Measurements from ENCODE around the gene IL17RC. TPM values are rescaled to one million over a fixed set of nuclear protein-coding genes. Genes with fewer than 3 reads are reported as not detected.

The IL17RC gene
- total and polyA plus RNA-seq, 2 donors (not counting 1 experiment from before 2014, with no cell fraction given) = 17.1 to 17.5 TPM

- H3K27ac ChIP-seq (ENCODE audit: insufficient read depth, low read length) = no peak overlapping the region
- H3K9ac ChIP-seq (ENCODE audit: insufficient read depth, low read length) = no peak overlapping the region
- no peak overlapping the region for H3K4me3 ChIP-seq (replicated peaks in 1 of 4; ENCODE audit: control extremely low read depth in 1 of 4, insufficient read depth in 1 of 4, low read depth in 3 of 4, low read length in 4 of 4)
- TF ChIP-seq, protein P1, sequence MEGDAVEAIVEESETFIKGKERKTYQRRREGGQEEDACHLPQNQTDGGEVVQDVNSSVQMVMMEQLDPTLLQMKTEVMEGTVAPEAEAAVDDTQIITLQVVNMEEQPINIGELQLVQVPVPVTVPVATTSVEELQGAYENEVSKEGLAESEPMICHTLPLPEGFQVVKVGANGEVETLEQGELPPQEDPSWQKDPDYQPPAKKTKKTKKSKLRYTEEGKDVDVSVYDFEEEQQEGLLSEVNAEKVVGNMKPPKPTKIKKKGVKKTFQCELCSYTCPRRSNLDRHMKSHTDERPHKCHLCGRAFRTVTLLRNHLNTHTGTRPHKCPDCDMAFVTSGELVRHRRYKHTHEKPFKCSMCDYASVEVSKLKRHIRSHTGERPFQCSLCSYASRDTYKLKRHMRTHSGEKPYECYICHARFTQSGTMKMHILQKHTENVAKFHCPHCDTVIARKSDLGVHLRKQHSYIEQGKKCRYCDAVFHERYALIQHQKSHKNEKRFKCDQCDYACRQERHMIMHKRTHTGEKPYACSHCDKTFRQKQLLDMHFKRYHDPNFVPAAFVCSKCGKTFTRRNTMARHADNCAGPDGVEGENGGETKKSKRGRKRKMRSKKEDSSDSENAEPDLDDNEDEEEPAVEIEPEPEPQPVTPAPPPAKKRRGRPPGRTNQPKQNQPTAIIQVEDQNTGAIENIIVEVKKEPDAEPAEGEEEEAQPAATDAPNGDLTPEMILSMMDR (conservative IDR thresholded peaks at IDR 0.05 in 1 of 2, IDR thresholded peaks at IDR 0.05 in 1 of 2; ENCODE audit: low read depth in 1 of 2, low read length in 2 of 2) = no peak
- TF ChIP-seq EZH2 (IDR thresholded peaks at IDR 0.05; ENCODE audit: low read length, missing control alignments) = no peak
- H3K9me3 ChIP-seq (ENCODE audit: control insufficient read depth, insufficient read depth, low read depth, low read length) = no peaks in the 10 kb centered on the region
- peaks cover 2% of the 10 kb centered on the region for H3K36me3 ChIP-seq (ENCODE audit: control insufficient read depth, insufficient read depth, low read length)
- H3K79me2 ChIP-seq (ENCODE audit: control insufficient read depth, insufficient read depth, low read length) = peaks cover 25% of the 10 kb centered on the region
- H3K4me1 ChIP-seq (ENCODE audit: control insufficient read depth, extremely low read depth, insufficient read depth, low read length) = peaks cover 6% of the 10 kb centered on the region
- H2AFZ ChIP-seq (ENCODE audit: low read length) = no peak overlapping the region
- no peak for DNase-seq (ENCODE audit: low read depth in 2 of 2)
- H4K20me1 ChIP-seq (ENCODE audit: control insufficient read depth, extremely low read depth, insufficient read depth, low read length) = no peaks in the 10 kb centered on the region
- no peak overlapping the region for H3K4me2 ChIP-seq (ENCODE audit: extremely low read depth, insufficient read depth, low read length)
- H3K27me3 ChIP-seq (ENCODE audit: control insufficient read depth, insufficient read depth, low read length) = no peaks in the 10 kb centered on the region
These were observed 27.5 kb upstream of the IL17RC start for GRCh38 chr3:9889405-9889804.

DNA sequence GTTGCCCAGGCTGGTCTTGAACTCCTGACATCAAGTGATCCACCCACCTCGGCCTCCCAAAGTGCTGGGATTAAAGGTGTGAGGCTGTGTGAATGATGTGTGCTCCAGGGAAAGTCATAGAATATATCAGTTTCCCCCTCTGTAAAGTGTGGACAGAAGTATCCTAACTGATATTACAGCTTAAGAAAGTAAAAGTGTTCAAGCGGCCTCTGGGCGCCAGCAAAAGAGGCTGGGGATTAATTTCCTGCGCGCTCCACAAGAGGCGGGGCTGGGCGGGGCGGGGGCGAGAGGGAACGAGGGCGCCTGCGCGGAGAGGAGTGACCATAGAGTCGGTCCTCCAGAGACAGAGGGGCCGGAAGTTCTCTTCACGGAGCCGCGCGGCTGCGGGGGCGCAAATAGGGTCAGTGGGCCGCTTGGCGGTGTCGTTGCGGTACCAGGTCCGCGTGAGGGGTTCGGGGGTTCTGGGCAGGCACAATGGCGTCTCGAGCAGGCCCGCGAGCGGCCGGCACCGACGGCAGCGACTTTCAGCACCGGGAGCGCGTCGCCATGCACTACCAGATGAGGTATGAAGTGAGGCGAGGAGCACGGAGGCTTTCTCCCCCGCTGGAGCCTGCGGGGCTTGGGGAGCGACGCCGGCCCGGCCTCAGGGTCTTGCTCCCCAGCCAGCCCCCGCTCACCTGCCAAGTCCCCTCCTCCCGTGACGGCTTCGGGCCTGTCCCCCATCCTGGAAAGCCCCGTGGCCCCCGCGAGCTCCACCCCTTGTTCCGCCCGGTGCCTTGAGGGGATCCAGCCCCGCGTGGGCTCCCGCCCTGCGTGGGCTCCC is 26.4 kb upstream of the IL17RC start, which contains the start of gene JAGN1:
JAGN1 (plus strand) TSS at position 362 of the 823 bp plus-strand sequence; CDS start at position 475, 113 bp downstream.
- Histone ChIP-seq H3K27ac (ENCODE audit: insufficient read depth, low read length) (peak within 1 kb of the TSS; percentile 93), H3K4me3 (replicated peaks in 1 of 4; ENCODE audit: control extremely low read depth in 1 of 4, insufficient read depth in 1 of 4, low read depth in 3 of 4, low read length in 4 of 4) (peak within 1 kb of the TSS; percentile 94 to 96 (median 96)), H4K20me1 (ENCODE audit: control insufficient read depth, extremely low read depth, insufficient read depth, low read length) (no peaks in the 10 kb centered on the region), H3K9me3 (ENCODE audit: control insufficient read depth, insufficient read depth, low read depth, low read length) (no peaks in the 10 kb centered on the region), H2AFZ (ENCODE audit: low read length) (peak within 1 kb of the TSS; percentile 89), H3K36me3 (ENCODE audit: control insufficient read depth, insufficient read depth, low read length) (peaks cover 2% of the 10 kb centered on the region), H3K27me3 (ENCODE audit: control insufficient read depth, insufficient read depth, low read length) (no peaks in the 10 kb centered on the region), H3K4me1 (ENCODE audit: control insufficient read depth, extremely low read depth, insufficient read depth, low read length) (peaks cover 3% of the 10 kb centered on the region), H3K4me2 (ENCODE audit: extremely low read depth, insufficient read depth, low read length) (peak within 1 kb of the TSS; percentile 73), H3K79me2 (ENCODE audit: control insufficient read depth, insufficient read depth, low read length) (peaks cover 25% of the 10 kb centered on the region), H3K9ac (ENCODE audit: insufficient read depth, low read length) (peak within 1 kb of the TSS; percentile 97)
- TF ChIP-seq EZH2 (IDR thresholded peaks at IDR 0.05; ENCODE audit: low read length, missing control alignments) = no peak
- TF ChIP-seq, protein P1 (conservative IDR thresholded peaks at IDR 0.05 in 1 of 2, IDR thresholded peaks at IDR 0.05 in 1 of 2; ENCODE audit: low read depth in 1 of 2, low read length in 2 of 2) = no peak
- DNase-seq (ENCODE audit: low read depth in 2 of 2) = peak; percentile 84 to 90

- peaks cover 3% of the 10 kb centered on the region for H3K4me1 ChIP-seq (ENCODE audit: control insufficient read depth, extremely low read depth, insufficient read depth, low read length)
- no peak for TF ChIP-seq EZH2 (IDR thresholded peaks at IDR 0.05; ENCODE audit: low read length, missing control alignments)
- TF ChIP-seq, protein P1 (conservative IDR thresholded peaks at IDR 0.05 in 1 of 2, IDR thresholded peaks at IDR 0.05 in 1 of 2; ENCODE audit: low read depth in 1 of 2, low read length in 2 of 2) = no peak
- H3K27ac ChIP-seq (ENCODE audit: insufficient read depth, low read length) = peak overlapping the region; percentile 93
- no peaks in the 10 kb centered on the region for H3K27me3 ChIP-seq (ENCODE audit: control insufficient read depth, insufficient read depth, low read length)
- H3K36me3 ChIP-seq (ENCODE audit: control insufficient read depth, insufficient read depth, low read length) = peaks cover 2% of the 10 kb centered on the region
- no peak overlapping the region for H2AFZ ChIP-seq (ENCODE audit: low read length)
- peak overlapping the region; percentile 94 to 96 (median 96) for H3K4me3 ChIP-seq (replicated peaks in 1 of 4; ENCODE audit: control extremely low read depth in 1 of 4, insufficient read depth in 1 of 4, low read depth in 3 of 4, low read length in 4 of 4)
- H3K79me2 ChIP-seq (ENCODE audit: control insufficient read depth, insufficient read depth, low read length) = peaks cover 25% of the 10 kb centered on the region
- peak overlapping the region; percentile 97 for H3K9ac ChIP-seq (ENCODE audit: insufficient read depth, low read length)
- H4K20me1 ChIP-seq (ENCODE audit: control insufficient read depth, extremely low read depth, insufficient read depth, low read length) = no peaks in the 10 kb centered on the region
- no peak for DNase-seq (ENCODE audit: low read depth in 2 of 2)
- no peaks in the 10 kb centered on the region for H3K9me3 ChIP-seq (ENCODE audit: control insufficient read depth, insufficient read depth, low read depth, low read length)
- peak overlapping the region; percentile 73 for H3K4me2 ChIP-seq (ENCODE audit: extremely low read depth, insufficient read depth, low read length)
These were observed 25.8 kb upstream of the IL17RC start for GRCh38 chr3:9891072-9891622.
